T-helper 17 cell (primary cell): Measurements from ENCODE around the gene FAM162A. TPM values are rescaled to one million over a fixed set of nuclear protein-coding genes. Genes with fewer than 3 reads are reported as not detected.

ENCODE experiments used
- ATAC-seq: fragments of 150-1000 bp; cut with Tn5 transposase; 2 replicates; pipeline ENCODE4 v1.10.0; 2021; ENCODE audit warnings: mild to moderate bottlenecking, moderate library complexity
- DNase-seq, 3 donors: peaks; one replicate each; pipeline versions ENCODE4 v3.0.0 to v3.0.0-alpha.2; 2020 to 2021
- H3K9me3 ChIP-seq: one replicate; pipeline ENCODE4 v1.7.0; 2013; ENCODE audit warnings: low read length, mild to moderate bottlenecking; ENCODE audit not compliant: control insufficient read depth, poor library complexity, severe bottlenecking
- H3K27ac Mint-ChIP-seq: one replicate; pipeline ENCODE4 v1.8.0; 2022; ENCODE audit warnings: mild to moderate bottlenecking, moderate library complexity, mixed read lengths
- H3K27me3 Mint-ChIP-seq: one replicate; pipeline ENCODE4 v1.8.0; 2022; ENCODE audit warnings: mixed read lengths
- H3K36me3 Mint-ChIP-seq: one replicate; pipeline ENCODE4 v1.8.0; 2022; ENCODE audit warnings: low read depth, mixed read lengths
- H3K4me1 Mint-ChIP-seq: one replicate; pipeline ENCODE4 v1.8.0; 2022; ENCODE audit warnings: mild to moderate bottlenecking, mixed read lengths
- H3K4me3 Mint-ChIP-seq: one replicate; pipeline ENCODE4 v1.8.0; 2022; ENCODE audit warnings: mild to moderate bottlenecking, moderate library complexity, mixed read lengths
- total RNA-seq, 4 donors: library from RNA in 2 of 4; stranded (reverse) in 2 of 4; gene quantifications; one replicate each; pipeline ENCODE4 v1.2.3 and lab custom pipeline; 2022 to 2026

The FAM162A gene
- 10 to 100 TPM; 18.3 to 27.6 TPM for total RNA-seq
- total RNA-seq (lab: John Stamatoyannopoulos, UW), result 30.5 to 42.5 reads per million in 2 donors

- peaks cover 14% of the 10 kb centered on the region for H3K36me3 Mint-ChIP-seq
- peak within 1 kb of the TSS; percentile 94 for H3K4me3 Mint-ChIP-seq
- H3K9me3 ChIP-seq, result no peaks in the 10 kb centered on the region
- H3K4me1 Mint-ChIP-seq, result peaks cover 40% of the 10 kb centered on the region
- H3K27ac Mint-ChIP-seq, result peak within 1 kb of the TSS; percentile 94
- no peaks in the 10 kb centered on the region for H3K27me3 Mint-ChIP-seq
- DNase-seq, result peak; percentile 90 to 92 (median 92)
- ATAC-seq, result peak; percentile 95
Measured at GRCh38 chr3:122383771-122384697, at the start of gene FAM162A. Gene FAM162A, plus strand, starts transcription at chr3:122384182. Its CDS starts 84 bp downstream, at chr3:122384266.

GRCh38 chr3:122342803-122343202, 41.2 kb upstream of the FAM162A start:
- H3K4me1 Mint-ChIP-seq, result no peaks in the 10 kb centered on the region
- no peak overlapping the region for H3K27ac Mint-ChIP-seq
- DNase-seq (no peak), ATAC-seq (no peak)
- H3K27me3 Mint-ChIP-seq, result no peaks in the 10 kb centered on the region
- no peaks in the 10 kb centered on the region for H3K9me3 ChIP-seq
- no peaks in the 10 kb centered on the region for H3K36me3 Mint-ChIP-seq
- H3K4me3 Mint-ChIP-seq, result no peak overlapping the region

GRCh38 chr3:122343654-122344053, 40.3 kb upstream of the FAM162A start:
- ATAC-seq (no peak), DNase-seq (no peak)
- H3K36me3 Mint-ChIP-seq, result no peaks in the 10 kb centered on the region
- H3K4me3 Mint-ChIP-seq, result no peak overlapping the region
- H3K27ac Mint-ChIP-seq, result no peak overlapping the region
- no peaks in the 10 kb centered on the region for H3K9me3 ChIP-seq
- H3K4me1 Mint-ChIP-seq, result no peaks in the 10 kb centered on the region
- no peaks in the 10 kb centered on the region for H3K27me3 Mint-ChIP-seq

- no peak overlapping the region for H3K4me3 Mint-ChIP-seq
- peaks cover 4% of the 10 kb centered on the region for H3K4me1 Mint-ChIP-seq
- H3K27ac Mint-ChIP-seq, result no peak overlapping the region
- no peak for DNase-seq
- ATAC-seq, result no peak
- H3K27me3 Mint-ChIP-seq, result no peaks in the 10 kb centered on the region
- no peaks in the 10 kb centered on the region for H3K9me3 ChIP-seq
- H3K36me3 Mint-ChIP-seq, result no peaks in the 10 kb centered on the region
Measured at GRCh38 chr3:122349171-122349570, 34.8 kb upstream of the FAM162A start.

GRCh38 chr3:122350814-122351418, 33.1 kb upstream of the FAM162A start:
- Mint-ChIP-seq H3K4me1 (peaks cover 4% of the 10 kb centered on the region), H3K27me3 (no peaks in the 10 kb centered on the region), H3K4me3 (no peak overlapping the region), H3K27ac (no peak overlapping the region), H3K36me3 (peaks cover 5% of the 10 kb centered on the region)
- ATAC-seq (no peak), DNase-seq (no peak)
- no peaks in the 10 kb centered on the region for H3K9me3 ChIP-seq

GRCh38 chr3:122351612-122352011, 32.4 kb upstream of the FAM162A start:
- Mint-ChIP-seq H3K27me3 (no peaks in the 10 kb centered on the region), H3K4me1 (peaks cover 4% of the 10 kb centered on the region), H3K36me3 (peaks cover 5% of the 10 kb centered on the region), H3K4me3 (no peak overlapping the region), H3K27ac (no peak overlapping the region)
- no peak for ATAC-seq
- no peaks in the 10 kb centered on the region for H3K9me3 ChIP-seq
- no peak for DNase-seq

- H3K4me3 Mint-ChIP-seq, result no peak overlapping the region
- ATAC-seq, result no peak
- peak overlapping the region; percentile 65 for H3K27ac Mint-ChIP-seq
- peaks cover 9% of the 10 kb centered on the region for H3K36me3 Mint-ChIP-seq
- no peaks in the 10 kb centered on the region for H3K9me3 ChIP-seq
- DNase-seq, result no peak
- peaks cover 4% of the 10 kb centered on the region for H3K4me1 Mint-ChIP-seq
- no peaks in the 10 kb centered on the region for H3K27me3 Mint-ChIP-seq
Measured at GRCh38 chr3:122353215-122353614, 30.8 kb upstream of the FAM162A start.

- no peak for ATAC-seq
- Mint-ChIP-seq H3K36me3 (peaks cover 9% of the 10 kb centered on the region), H3K27ac (no peak overlapping the region), H3K27me3 (no peaks in the 10 kb centered on the region), H3K4me1 (peaks cover 4% of the 10 kb centered on the region), H3K4me3 (no peak overlapping the region)
- no peaks in the 10 kb centered on the region for H3K9me3 ChIP-seq
- no peak for DNase-seq
Measured at GRCh38 chr3:122353893-122354401, 30.0 kb upstream of the FAM162A start.

- no peaks in the 10 kb centered on the region for H3K27me3 Mint-ChIP-seq
- no peak overlapping the region for H3K27ac Mint-ChIP-seq
- peaks cover 9% of the 10 kb centered on the region for H3K36me3 Mint-ChIP-seq
- no peak overlapping the region for H3K4me3 Mint-ChIP-seq
- no peaks in the 10 kb centered on the region for H3K9me3 ChIP-seq
- no peak for ATAC-seq
- no peak for DNase-seq
- peaks cover 4% of the 10 kb centered on the region for H3K4me1 Mint-ChIP-seq
Measured at GRCh38 chr3:122355612-122356011, 28.4 kb upstream of the FAM162A start.

- peaks cover 9% of the 10 kb centered on the region for H3K36me3 Mint-ChIP-seq
- no peak overlapping the region for H3K4me3 Mint-ChIP-seq
- peak; percentile 45 for ATAC-seq
- peaks cover 4% of the 10 kb centered on the region for H3K4me1 Mint-ChIP-seq
- DNase-seq, result peak in 2 of 3 donors; percentile 15 to 21
- H3K27ac Mint-ChIP-seq, result no peak overlapping the region
- no peaks in the 10 kb centered on the region for H3K9me3 ChIP-seq
- no peaks in the 10 kb centered on the region for H3K27me3 Mint-ChIP-seq
Measured at GRCh38 chr3:122356402-122356801, 27.6 kb upstream of the FAM162A start.

GRCh38 chr3:122357828-122358702, 25.9 kb upstream of the FAM162A start:
- no peak overlapping the region for H3K27ac Mint-ChIP-seq
- H3K27me3 Mint-ChIP-seq, result no peaks in the 10 kb centered on the region
- ATAC-seq (no peak), DNase-seq (no peak)
- H3K4me3 Mint-ChIP-seq, result no peak overlapping the region
- H3K9me3 ChIP-seq, result no peaks in the 10 kb centered on the region
- peaks cover 11% of the 10 kb centered on the region for H3K36me3 Mint-ChIP-seq
- H3K4me1 Mint-ChIP-seq, result peaks cover 4% of the 10 kb centered on the region

- Mint-ChIP-seq H3K4me1 (peaks cover 4% of the 10 kb centered on the region), H3K27me3 (no peaks in the 10 kb centered on the region), H3K36me3 (peaks cover 11% of the 10 kb centered on the region), H3K27ac (no peak overlapping the region), H3K4me3 (no peak overlapping the region)
- DNase-seq (no peak), ATAC-seq (no peak)
- H3K9me3 ChIP-seq, result no peaks in the 10 kb centered on the region
Measured at GRCh38 chr3:122358703-122359032, 25.3 kb upstream of the FAM162A start.

GRCh38 chr3:122362026-122362425, 22.0 kb upstream of the FAM162A start:
- H3K4me1 Mint-ChIP-seq, result peaks cover 2% of the 10 kb centered on the region
- H3K9me3 ChIP-seq, result no peaks in the 10 kb centered on the region
- no peak overlapping the region for H3K4me3 Mint-ChIP-seq
- ATAC-seq (no peak), DNase-seq (no peak)
- H3K27ac Mint-ChIP-seq, result no peak overlapping the region
- peaks cover 8% of the 10 kb centered on the region for H3K36me3 Mint-ChIP-seq
- no peaks in the 10 kb centered on the region for H3K27me3 Mint-ChIP-seq
